Measurements from ENCODE around the gene MEG3. TPM values are rescaled to one million over a fixed set of nuclear protein-coding genes. Genes with fewer than 3 reads are reported as not detected.

Gene MEG3
- total and polyA plus RNA-seq, 9 of the 15 experiments (the other 6 are each of a cell fraction or from before 2014, with no cell fraction given), result 0.10 to 5.3 (median 1.0) TPM; not detected in 1

- no peak overlapping the region for H3K27ac ChIP-seq (ENCODE audit: extremely low read depth, low read depth, low read length)
- intact Hi-C loops (cut with micrococcal nuclease) (no loop called here), in situ Hi-C loops (cut with MboI) (no loop called here)
- H3K9me1 ChIP-seq (ENCODE audit: control insufficient read depth, insufficient read depth, low read length), result no peaks in the 10 kb centered on the region
- no peaks in the 10 kb centered on the region for H3K79me2 ChIP-seq (ENCODE audit: control insufficient read depth, insufficient read depth, low read length)
- peak overlapping the region; percentile 40; the same call in 1 of the 2 replicates for H2AFZ ChIP-seq (ENCODE audit: low read depth, low read length)
- CTCF ChIA-PET (ENCODE audit: low intra/inter-chr PET ratio), result no interaction called here
- no TSS peak for BruUV-seq (replicated peaks)
- H3K4me1 ChIP-seq (replicated peaks in 1 of 2; ENCODE audit: control insufficient read depth in 2 of 2, insufficient read depth in 2 of 2, low read length in 2 of 2), result peaks cover 2 to 17% of the 10 kb centered on the region in 2 experiments; a peak in 3 of 5 replicates
- peaks cover 6% of the 10 kb centered on the region; the same call in 1 of the 2 replicates for H3K9me3 ChIP-seq (replicated peaks; ENCODE audit: control insufficient read depth, insufficient read depth, low read depth, low read length)
- no peak overlapping the region for H3K4me2 ChIP-seq (ENCODE audit: insufficient read depth, low read length)
- 68% methylated on average over 10 of the region's 15 CpGs for WGBS (ENCODE audit: insufficient coverage, low coverage, missing lambda C conversion rate)
- H3K9ac ChIP-seq (ENCODE audit: insufficient read depth in 1 of 2, low read depth in 2 of 2, low read length in 2 of 2), result no peak overlapping the region
- no peaks in the 10 kb centered on the region for H3K36me3 ChIP-seq (ENCODE audit: control insufficient read depth, insufficient read depth, low read length)
- no peaks in the 10 kb centered on the region for H3K27me3 ChIP-seq (ENCODE audit: control insufficient read depth in 2 of 2, insufficient read depth in 2 of 2, low read length in 2 of 2)
- DNase-seq (ENCODE audit: extremely low read depth in 1 of 4, low spot score in 3 of 4), result no peak
- no peaks in the 10 kb centered on the region for H4K20me1 ChIP-seq (replicated peaks; ENCODE audit: control insufficient read depth, insufficient read depth, low read length)
- no peak overlapping the region for H3K4me3 ChIP-seq
- POLR2A ChIA-PET, result interaction anchor here (0.6 kb wide), 1 partner anchor 653 kb away, joined by 3 read pairs; no protein-coding TSS in a partner anchor
- no peak for ATAC-seq
- TF ChIP-seq E2F5 (CRISPR knock-in tag; IDR thresholded peaks at IDR 0.05) (no peak), E2F3 (CRISPR knock-in tag; IDR thresholded peaks at IDR 0.05) (no peak), NFIX (CRISPR knock-in tag; IDR thresholded peaks at IDR 0.05; ENCODE audit: low read depth) (no peak), ADNP (tag; IDR thresholded peaks at IDR 0.05) (no peak), SIN3A (IDR thresholded peaks at IDR 0.05; ENCODE audit: borderline replicate concordance in 2 of 2, control insufficient read depth in 1 of 2, low read depth in 2 of 2, low read length in 2 of 2) (no peak)
- FAIRE-seq, result no peak
These were observed 10.2 kb upstream of the MEG3 start for GRCh38 chr14:100815478-100816285.

Measured in K562 (cell line).